NOMO-1 treated with dmso at 0.1 percent for 144 hours (cell line): ENCODE data around the gene PAK6.

ENCODE experiments used
- DNase-seq: peaks from one replicate; lab custom pipeline; 2025; ENCODE audit not compliant: unreplicated experiment; lab: John Stamatoyannopoulos, UW

Gene PAK6

DNA sequence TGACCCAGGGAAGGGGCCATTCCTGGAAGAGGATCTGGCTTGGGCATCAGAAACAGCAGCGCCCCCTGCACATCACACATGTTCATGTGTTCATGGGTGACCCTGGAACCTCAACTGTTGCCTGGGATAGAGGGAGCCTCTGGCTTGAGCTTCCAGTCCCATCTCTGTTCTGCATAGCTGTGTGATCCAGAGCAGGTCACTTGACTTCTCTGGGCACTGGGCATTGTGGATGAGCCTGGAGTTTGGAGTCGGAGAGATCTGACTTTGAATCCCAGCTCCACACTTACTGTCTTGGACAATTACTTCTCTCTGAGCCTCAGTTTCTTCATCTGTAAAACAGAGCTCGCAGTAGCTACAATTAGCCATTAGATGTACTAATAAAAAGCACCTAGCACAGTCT lies 15.6 kb downstream of the PAK6 start:
- DNase-seq: no peak

GRCh38 chr15:40255033-40255432 lies 16.2 kb downstream of the PAK6 start:
- no peak for DNase-seq

DNA sequence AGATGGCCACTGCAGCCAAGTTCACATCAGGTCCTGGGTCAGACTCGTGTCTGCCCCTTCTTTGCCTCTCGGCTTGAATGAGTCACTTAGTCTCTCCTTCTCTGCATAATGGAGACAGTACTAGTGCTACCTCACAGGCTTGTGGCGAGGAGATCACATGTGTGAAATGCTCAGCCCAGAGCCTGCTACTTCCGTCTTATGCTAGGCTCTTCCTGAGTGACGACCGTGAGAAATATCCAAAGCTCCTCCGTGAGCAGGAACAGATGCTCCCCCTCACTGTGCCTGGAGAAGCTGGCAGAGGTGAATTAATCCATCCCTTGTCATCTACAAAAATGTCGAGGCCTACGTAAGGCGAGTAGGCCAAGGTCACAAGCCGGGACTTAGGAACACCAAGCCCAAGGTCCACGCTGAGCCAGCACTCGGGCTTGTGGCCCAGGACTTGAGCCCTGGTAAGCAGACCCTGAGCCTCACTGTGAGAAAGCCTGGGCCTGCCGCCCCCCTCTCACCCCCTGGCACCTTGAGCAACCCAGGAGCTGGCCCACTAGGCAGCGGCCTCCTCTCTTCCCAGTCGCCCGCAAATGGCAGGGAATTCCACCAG lies 17.9 kb downstream of the PAK6 start:
- no peak for DNase-seq

- no peak for DNase-seq
Observed at GRCh38 chr15:40257656-40258450, 19.0 kb downstream of the PAK6 start.

DNA sequence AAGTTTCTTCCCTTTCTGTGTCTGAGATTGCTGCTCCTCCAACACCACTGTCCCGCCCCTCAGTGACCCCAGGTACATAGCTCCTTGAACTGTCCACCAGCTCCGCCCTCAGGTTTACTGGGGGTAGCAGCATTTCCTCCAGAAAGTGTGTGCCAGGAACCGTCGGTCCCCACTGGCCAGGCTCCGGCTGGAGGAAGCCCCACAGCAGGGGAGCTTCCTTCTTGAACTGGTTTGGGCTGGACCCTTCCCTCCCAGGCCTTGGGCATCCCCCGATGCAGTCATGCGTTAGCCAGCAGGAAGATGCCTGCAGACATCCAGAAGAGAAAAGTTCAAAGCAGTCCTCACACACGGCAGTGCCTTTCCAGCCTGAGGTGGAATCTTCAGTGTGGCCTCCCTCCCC lies 19.7 kb downstream of the PAK6 start:
- DNase-seq: no peak

DNA sequence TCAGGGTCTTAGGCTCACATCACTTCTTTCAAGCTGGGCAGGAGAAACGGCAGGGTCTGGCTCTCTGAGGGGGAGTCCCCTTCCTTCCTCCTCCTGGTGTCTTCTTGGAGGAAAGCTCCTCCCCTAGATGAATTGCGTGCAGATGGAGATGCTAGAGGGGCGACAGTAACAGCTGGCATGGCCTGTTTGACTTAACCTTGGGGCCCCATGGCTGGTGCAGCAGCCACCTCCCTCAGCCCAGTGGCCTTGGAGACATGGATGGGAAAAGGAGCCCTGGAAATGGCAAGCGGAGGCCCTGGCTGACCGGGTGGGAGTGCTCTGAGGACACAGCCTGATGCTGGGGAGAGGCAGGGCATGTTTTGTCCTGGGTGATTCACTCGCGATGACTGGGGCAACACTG lies 20.2 kb downstream of the PAK6 start:
- DNase-seq: no peak

GRCh38 chr15:40263024-40263754 lies 24.3 kb downstream of the PAK6 start:
- no peak for DNase-seq

DNA sequence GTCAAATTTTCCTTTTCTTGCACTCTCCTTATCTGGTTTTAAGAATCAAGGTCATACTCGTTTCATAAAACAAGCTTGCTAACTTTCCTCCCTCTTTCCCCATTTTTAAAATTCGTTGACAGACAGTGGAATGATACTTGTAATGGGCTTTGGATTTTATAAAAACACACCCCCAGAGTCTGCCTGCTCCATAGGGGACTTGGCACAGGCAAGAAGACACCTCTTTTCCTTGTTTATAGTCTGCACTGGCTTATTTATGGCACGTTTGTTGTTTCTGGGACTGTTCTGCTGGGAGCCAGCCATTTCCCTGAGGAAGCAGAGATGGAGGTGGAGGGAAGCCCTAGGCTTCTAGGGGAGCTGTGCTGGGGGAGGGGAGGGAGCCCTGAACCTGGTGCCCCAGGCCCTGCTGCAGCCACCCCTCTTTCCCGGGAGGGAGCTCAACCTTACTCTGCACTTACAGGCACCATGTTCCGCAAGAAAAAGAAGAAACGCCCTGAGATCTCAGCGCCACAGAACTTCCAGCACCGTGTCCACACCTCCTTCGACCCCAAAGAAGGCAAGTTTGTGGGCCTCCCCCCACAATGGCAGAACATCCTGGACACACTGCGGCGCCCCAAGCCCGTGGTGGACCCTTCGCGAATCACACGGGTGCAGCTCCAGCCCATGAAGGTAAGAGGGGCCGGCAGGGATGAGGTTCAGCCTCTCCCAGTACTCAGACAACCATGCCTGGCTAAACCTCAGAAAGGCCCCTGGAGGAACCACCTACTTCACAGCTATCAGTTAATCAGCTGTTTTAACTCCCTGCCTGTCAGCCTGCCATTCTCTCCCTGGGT lies 25.7 kb downstream of the PAK6 start:
- no peak for DNase-seq

- DNase-seq: no peak
Observed at GRCh38 chr15:40265355-40265754, 26.5 kb downstream of the PAK6 start.

- DNase-seq: no peak
Observed at GRCh38 chr15:40265875-40266274, 27.0 kb downstream of the PAK6 start.

- DNase-seq: no peak
Observed at GRCh38 chr15:40266828-40267304, 28.0 kb downstream of the PAK6 start.

DNA sequence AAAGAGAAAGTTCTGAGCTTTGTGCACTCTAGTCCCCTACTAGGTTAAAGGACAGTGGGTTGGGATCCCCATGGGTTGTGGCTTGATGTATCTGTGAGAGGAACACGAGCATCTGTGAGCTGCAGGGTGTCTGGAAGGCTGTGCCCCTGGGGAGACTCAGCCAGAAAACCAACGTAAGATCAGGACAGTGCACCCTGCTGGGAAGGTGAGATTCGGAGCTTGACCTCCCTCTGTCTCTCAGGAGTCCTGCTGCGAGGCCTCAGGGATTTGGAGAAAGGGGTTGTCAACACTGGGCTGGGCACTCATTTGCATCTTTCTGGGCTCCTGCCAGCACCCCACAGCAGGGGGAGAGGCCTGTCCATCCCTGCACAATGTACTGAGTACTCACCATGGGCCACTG lies 28.8 kb downstream of the PAK6 start:
- no peak for DNase-seq

GRCh38 chr15:40269604-40270003 lies 30.7 kb downstream of the PAK6 start:
- no peak for DNase-seq

DNA sequence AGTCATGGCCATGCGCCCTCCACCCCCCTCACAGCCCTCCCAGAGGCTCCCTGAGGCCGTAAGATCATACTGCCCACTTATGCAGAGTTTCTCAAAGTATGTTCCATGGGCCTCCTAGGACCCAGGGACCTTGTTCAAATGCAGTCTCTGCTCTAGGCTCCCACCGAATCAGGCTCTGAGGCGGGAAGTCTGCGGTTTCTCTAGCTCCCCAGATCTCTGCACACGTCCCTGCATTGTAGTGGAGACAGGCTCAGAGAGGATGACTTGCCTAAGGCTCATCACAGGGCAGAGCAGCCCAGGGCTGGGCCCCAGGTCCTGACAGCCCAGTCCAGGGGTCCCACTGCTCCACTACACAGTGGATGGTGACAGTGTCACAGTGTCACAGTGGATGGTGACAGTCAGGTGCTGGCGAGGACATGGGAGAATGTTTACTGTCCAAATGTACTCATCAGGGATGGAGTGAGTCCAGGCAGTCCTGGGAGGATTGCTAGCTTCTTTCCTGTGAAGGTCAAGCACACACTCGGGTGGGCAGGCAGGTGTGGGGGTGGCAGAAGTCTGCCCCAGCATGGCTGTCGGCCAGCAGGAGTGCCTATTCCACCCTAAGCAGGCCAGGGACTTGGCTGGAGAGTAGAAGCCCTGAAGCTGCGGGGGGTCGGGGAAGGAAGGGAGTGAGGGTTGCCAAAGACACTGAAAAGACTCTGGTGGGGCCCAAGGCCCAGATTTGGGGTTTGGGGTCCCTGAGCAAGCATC lies 31.6 kb downstream of the PAK6 start:
- DNase-seq: no peak

GRCh38 chr15:40271685-40272484 lies 33.0 kb downstream of the PAK6 start:
- no peak for DNase-seq

GRCh38 chr15:40272485-40273056 lies 33.7 kb downstream of the PAK6 start:
- no peak for DNase-seq

GRCh38 chr15:40273428-40273827 lies 34.6 kb downstream of the PAK6 start:
- no peak for DNase-seq

DNA sequence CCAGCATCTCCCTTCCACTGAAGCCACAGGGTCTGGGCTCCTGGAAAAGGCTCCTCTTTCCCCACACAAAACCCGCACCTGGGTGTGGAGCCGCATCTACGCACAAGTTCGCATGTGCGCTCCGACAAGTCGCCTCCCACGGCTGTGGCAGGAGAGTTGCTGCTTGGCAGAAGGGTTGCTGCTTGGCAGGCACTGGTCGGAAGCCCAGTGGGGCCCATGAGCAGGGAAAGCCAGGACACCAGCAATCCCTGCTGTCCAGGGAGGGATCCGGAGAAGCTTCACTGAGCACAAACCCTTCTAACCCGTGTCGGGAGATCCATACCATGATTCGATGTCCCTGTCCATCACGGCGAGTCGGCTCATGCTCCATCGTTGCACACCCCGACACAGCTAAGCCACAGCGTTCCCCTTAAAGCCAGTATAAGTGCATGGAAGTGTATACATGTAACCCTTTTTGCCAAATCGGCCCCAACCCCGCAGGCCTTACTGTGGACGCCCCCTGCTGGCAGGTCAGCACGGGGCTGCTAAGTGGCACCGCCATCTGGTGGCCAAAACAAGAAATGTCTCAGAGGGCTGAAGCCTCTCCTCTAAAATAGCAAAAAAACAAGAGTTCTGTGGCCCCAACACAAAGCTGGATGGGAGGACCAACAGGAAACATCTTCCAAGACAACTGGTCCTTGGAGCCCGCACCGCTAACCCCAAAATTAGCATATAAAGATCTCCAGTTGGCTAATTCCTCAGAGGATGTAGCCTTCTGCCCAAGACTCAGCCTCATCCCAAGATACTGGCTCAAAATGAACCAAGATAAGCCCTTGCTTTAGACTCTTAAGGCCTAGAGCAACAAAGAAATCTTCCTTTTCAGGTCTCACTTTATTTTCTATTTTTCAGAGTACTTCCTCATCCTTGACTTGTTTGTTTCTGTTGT lies 35.7 kb downstream of the PAK6 start:
- peak; percentile 69 for DNase-seq
